GM21447 (cell line): ENCODE data around the gene EIF2S3.
"Not testable (repeated sequence)": the region's sequence is repeated elsewhere in the genome, so short reads cannot be mapped to it uniquely, and the experiment has no call there.

Experiments used
- ATAC-seq: cut with Tn5 transposase; IDR thresholded peaks from one replicate; pipeline ENCODE4 v1.9.1; 2021; ENCODE audit not compliant: unreplicated experiment

EIF2S3 gene

GRCh38 chrX:24054182-24055042 lies at the start of gene EIF2S3:
EIF2S3 (plus strand) TSS chrX:24054956; CDS start chrX:24054969, 13 bp downstream.
- peak; percentile 94 for ATAC-seq

GRCh38 chrX:24005028-24005427 lies 49.7 kb upstream of the EIF2S3 start:
- peak; percentile 67 for ATAC-seq

- no peak for ATAC-seq
Observed at GRCh38 chrX:24005867-24006266, 48.9 kb upstream of the EIF2S3 start.

GRCh38 chrX:24012266-24012665 lies 42.5 kb upstream of the EIF2S3 start:
- no peak for ATAC-seq

- peak; percentile 80 for ATAC-seq
Observed at GRCh38 chrX:24014388-24015018, 40.3 kb upstream of the EIF2S3 start.

- no peak for ATAC-seq
Observed at GRCh38 chrX:24017674-24018073, 37.1 kb upstream of the EIF2S3 start.

- ATAC-seq = no peak
Observed at GRCh38 chrX:24018809-24019208, 35.9 kb upstream of the EIF2S3 start.

- ATAC-seq = no peak
Observed at GRCh38 chrX:24019448-24019847, 35.3 kb upstream of the EIF2S3 start.

GRCh38 chrX:24020306-24020876 lies 34.4 kb upstream of the EIF2S3 start:
- ATAC-seq = no peak

GRCh38 chrX:24023544-24023943 lies 31.2 kb upstream of the EIF2S3 start:
- no peak for ATAC-seq

GRCh38 chrX:24023972-24024669 lies 30.6 kb upstream of the EIF2S3 start:
- ATAC-seq = no peak

GRCh38 chrX:24024819-24025740 lies 29.7 kb upstream of the EIF2S3 start:
- peak; percentile 78 for ATAC-seq

GRCh38 chrX:24025741-24026403 lies 28.9 kb upstream of the EIF2S3 start:
- peak; percentile 25 for ATAC-seq

GRCh38 chrX:24026432-24026831 lies 28.3 kb upstream of the EIF2S3 start:
- no peak for ATAC-seq

- ATAC-seq = no peak
Observed at GRCh38 chrX:24027086-24027485, 27.7 kb upstream of the EIF2S3 start, which contains the start of gene KLHL15. KLHL15 (minus strand) TSS chrX:24027186; CDS start chrX:24006693, 20,493 bp downstream.

- ATAC-seq = no peak
Observed at GRCh38 chrX:24027985-24028384, 26.8 kb upstream of the EIF2S3 start.

- no peak for ATAC-seq
Observed at GRCh38 chrX:24030597-24030996, 24.2 kb upstream of the EIF2S3 start.

GRCh38 chrX:24034485-24034884 lies 20.3 kb upstream of the EIF2S3 start:
- ATAC-seq = no peak

- no peak for ATAC-seq
Observed at GRCh38 chrX:24037729-24038128, 17.0 kb upstream of the EIF2S3 start.

- not testable (repeated sequence) for ATAC-seq
Observed at GRCh38 chrX:24046060-24046459, 8.7 kb upstream of the EIF2S3 start.
